GM18517 (cell line): ENCODE measurements around the gene CBLC.
"Not testable (repeated sequence)": the region's sequence is repeated elsewhere in the genome, so short reads cannot be mapped to it uniquely, and the experiment has no call there.

Experiments used
- ATAC-seq: cut with Tn5 transposase; IDR thresholded peaks from one replicate; pipeline ENCODE4 v1.9.1; 2021; ENCODE audit warnings: mild to moderate bottlenecking, moderate library complexity; ENCODE audit not compliant: unreplicated experiment

CBLC gene

GRCh38 chr19:44816301-44816700 is 38.6 kb downstream of the CBLC start:
- ATAC-seq = no peak

- no peak for ATAC-seq
These were observed 40.2 kb downstream of the CBLC start for GRCh38 chr19:44817725-44818465.

- no peak for ATAC-seq
These were observed 40.9 kb downstream of the CBLC start for GRCh38 chr19:44818466-44819031.

GRCh38 chr19:44819246-44819832 is 41.6 kb downstream of the CBLC start:
- no peak for ATAC-seq

DNA sequence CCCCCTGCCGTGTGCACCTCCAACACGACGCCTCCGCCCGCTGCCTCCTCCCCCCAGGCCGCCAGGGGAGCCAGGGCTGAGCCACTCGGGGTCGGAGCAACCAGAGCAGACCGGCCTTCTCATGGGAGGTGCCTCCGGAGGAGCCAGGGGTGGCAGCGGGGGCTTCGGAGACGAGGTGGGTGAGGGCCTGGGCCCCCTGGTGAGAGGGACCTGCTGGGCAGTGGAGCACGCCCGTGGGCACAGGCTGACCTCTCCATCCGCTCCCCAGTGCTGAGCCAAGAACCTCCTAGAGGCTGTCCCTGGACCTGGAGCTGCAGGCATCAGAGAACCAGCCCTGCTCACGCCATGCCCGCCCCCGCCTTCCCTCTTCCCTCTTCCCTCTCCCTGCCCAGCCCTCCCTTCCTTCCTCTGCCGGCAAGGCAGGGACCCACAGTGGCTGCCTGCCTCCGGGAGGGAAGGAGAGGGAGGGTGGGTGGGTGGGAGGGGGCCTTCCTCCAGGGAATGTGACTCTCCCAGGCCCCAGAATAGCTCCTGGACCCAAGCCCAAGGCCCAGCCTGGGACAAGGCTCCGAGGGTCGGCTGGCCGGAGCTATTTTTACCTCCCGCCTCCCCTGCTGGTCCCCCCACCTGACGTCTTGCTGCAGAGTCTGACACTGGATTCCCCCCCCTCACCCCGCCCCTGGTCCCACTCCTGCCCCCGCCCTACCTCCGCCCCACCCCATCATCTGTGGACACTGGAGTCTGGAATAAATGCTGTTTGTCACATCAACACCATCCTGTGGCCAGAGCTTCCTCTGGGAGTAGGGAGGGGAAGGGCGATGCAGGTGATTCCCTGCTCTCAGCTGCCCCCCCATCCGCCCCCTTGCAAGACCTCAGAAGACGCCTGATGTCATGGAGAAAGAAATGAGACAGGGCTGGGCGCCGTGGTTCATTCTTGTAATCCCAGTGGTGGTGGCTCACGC is 43.2 kb downstream of the CBLC start:
- no peak for ATAC-seq

DNA sequence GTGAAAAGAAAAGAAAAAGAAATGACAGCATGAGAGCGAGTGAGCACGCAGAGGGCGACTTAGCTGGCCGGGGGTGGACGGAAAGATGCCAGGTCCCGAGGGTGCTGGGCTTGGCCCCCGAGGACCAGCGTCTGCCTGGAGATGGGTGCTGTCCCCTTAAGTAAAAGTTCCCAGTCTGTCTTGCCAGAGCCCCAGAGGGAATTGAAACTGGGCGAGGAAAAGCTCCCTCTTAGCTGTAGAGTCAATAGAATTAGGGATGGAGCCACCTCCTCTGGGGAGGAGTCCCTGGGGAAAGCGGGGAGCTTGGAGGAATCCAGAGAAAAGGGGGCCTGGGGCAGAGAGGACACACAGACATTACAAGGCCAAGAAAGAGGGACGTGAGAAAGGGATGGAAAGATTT is 44.5 kb downstream of the CBLC start:
- ATAC-seq = no peak

DNA sequence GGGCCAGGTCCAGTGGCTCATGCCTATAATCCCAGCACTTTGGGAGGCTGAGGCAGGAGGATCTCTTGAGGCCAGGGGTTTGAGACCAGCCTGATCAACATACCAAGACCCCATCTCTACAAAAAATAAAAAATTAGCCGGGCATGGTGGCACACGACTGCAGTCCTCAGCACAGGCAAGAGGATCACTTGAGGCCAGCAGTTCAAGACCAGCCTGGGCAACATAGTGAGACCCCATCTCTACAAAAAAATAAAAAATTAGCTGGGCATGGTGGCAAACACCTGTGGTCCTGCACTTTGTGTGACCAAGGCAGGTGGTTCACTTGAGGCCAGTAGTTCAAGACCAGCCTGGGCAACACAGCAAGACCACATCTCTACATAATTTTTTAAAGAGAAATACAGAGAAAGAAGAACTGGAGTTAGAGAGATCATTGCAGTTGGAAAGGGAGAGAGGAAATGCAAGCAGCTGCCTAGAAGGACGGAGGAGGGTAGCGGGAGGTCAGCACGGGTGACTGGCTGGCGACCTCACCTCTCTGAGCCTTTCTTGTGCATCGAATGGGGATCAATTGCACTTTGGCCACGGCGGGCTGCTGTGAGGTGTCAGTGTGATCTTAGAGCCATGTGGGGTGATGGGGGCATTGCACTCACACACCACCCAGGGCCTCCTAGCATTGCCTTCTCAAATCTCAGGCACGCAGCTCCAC is 45.1 kb downstream of the CBLC start:
- ATAC-seq = no peak

GRCh38 chr19:44823373-44823698 is 45.6 kb downstream of the CBLC start:
- no peak for ATAC-seq

DNA sequence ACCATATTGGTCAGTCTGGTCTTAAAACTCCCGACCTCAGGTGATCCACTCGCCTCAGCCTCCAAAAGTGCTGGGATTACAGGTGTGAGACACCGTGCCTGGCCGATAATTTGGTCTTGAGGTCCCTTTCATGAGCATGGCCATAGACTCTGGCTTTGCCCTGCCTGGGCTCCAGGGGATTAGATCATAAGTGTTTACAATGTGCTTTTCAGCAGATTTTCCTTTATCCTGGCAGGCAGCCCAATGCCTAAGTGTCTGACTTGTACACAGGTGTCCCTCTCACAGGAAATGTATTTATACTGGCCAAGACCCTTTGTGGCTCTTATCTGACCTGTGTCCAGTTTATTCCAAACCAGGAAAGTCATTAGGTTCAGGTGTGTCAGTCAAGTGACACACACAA is 47.1 kb downstream of the CBLC start:
- ATAC-seq = no peak

DNA sequence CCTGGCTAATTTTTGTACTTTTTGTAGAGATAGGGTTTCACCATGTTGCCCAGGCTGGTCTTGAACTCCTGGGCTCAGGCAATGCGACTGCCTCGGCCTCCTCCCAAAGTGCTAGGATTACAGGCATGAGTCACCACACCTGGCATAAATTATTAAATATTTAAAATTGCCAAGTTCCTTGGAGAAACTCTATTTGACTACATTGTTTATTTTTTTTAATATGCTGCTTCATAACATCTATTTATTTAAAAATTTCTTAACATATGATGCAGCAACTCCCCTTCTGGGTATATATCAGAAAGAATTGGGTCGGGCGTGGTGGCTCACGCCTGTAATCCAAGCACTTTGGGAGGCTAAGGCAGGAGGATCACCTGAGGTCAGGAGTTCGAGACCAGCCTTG is 55.2 kb downstream of the CBLC start:
- not testable (repeated sequence) for ATAC-seq

DNA sequence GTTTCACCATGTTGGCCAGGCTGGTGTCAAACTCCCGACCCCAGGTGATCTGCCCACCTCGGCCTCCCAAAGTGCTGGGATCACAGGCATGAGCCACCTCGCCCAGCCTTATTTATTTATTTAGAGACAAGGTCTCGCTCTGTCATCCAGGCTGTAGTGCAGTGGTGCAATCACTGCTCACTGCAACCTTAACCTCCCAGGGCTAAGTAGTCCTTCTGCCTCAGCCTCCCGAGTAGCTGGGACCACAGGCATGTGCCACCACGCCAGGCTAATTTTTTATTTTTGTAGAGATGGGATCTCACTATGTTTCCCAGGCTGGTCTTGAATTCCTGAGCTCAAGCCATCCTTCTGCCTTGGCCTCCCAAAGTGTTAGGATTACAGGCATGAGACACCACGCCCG is 56.7 kb downstream of the CBLC start:
- ATAC-seq = not testable (repeated sequence)

- no peak for ATAC-seq
These were observed 61.6 kb downstream of the CBLC start for GRCh38 chr19:44839276-44839675.

- ATAC-seq = no peak
These were observed 63.1 kb downstream of the CBLC start for GRCh38 chr19:44840811-44841210.

- ATAC-seq = no peak
These were observed 63.5 kb downstream of the CBLC start for GRCh38 chr19:44841231-44841630.

DNA sequence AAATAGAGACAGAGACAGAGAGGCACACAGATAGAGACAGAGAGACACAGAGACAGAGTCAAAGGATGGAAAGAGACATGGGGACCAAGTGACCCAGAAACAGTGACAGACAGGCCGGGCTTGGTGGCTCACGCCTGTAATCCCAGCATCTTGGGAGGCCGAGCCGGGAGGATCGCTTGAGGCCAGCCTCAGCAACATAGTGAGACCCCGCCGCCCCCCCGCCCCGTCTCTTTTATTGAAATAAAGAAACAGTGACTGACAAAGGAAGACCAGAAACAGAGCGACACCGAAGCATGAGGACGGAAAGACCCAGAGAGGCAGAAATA is 67.6 kb downstream of the CBLC start:
- no peak for ATAC-seq

- ATAC-seq = no peak
These were observed 68.1 kb downstream of the CBLC start, which contains the start of gene NECTIN2 for GRCh38 chr19:44845612-44846454. NECTIN2 (plus strand) TSS chr19:44846297; CDS start chr19:44846526, 229 bp downstream.

DNA sequence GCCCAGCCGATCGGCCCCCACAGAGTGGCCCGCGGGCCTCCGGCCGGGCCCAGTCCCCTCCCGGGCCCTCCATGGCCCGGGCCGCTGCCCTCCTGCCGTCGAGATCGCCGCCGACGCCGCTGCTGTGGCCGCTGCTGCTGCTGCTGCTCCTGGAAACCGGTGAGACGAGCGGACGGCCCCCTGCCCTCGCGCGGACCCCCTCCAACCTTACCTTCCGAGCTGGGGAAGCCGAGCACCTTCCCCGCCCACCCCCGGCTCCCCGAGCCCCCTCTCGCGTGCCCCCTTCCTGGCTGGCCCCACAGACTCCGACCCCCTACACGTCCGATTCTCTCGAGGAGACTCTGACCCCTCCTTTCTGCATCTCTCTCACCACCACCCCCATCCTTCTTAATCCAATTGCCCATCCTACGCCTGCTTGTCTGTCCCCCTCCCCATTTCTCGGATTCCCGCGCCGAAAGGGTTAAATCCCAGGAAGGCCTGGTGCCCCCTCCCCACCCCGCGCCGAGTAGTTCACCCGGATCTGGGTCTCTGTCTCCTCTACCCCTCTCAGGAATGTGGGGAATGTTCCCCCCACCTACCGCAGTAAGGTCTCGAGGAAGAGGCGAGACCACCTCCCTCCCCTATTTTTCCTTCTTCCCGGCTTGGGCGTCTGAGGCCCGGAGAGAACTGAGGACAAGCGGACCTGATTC is 68.9 kb downstream of the CBLC start:
- ATAC-seq = no peak

DNA sequence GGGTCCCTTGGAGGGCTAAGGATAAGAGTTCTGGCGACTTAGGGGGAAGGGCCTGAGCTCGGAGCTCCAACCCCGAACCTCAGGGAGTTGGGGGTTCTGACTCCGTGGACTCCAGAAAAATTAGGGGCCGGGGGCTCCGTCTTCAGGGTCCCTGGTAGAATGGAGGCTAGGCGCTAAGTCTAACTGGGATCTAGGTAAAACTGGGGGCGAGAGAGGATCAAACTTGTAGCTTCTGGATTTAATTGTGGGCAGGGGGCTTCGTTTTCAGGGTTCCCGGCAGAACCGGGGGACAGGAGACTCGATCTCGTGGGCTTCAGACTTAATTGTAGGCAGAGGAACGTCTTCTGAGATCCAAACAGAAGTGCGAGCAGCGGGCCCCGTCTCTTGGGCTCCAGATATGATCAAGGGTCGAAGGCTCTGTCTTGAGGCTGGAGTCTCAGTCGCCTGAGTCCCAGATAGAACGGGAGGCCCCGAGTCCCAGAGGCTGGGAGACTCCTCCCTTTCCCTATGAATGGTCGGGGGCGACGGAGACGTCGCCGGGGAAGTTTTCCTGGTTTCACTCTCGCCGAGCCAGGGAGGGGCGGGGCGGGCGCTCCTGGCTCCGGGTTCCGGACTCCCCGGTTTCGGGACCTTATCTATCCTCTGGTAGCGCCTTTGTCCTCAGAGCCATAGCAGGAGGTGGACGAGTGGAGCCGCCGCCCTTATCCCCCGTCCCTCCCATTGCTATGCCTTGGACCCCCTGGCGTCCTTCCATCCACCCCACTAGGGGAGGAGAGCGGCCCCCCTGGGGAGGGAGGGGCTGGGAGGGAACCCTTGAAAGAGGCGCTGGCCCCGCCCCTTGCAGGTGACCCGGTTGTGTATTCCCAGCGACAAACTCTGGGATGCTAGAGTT is 69.7 kb downstream of the CBLC start:
- ATAC-seq = no peak
